Skeletal muscle cell (primary cell): ENCODE data around the gene TULP4.
"Not testable (repeated sequence)": the region's sequence is repeated elsewhere in the genome, so short reads cannot be mapped to it uniquely, and the experiment has no call there.

Source experiments
- DNase-seq: peaks from one replicate; pipeline ENCODE4 v3.0.0-alpha.2; 2010; ENCODE audit warnings: low read depth
- H3K4me3 ChIP-seq: 2 replicates; pipeline ENCODE4 v1.5.1; 2011; ENCODE audit warnings: low read depth, mild to moderate bottlenecking, control low read depth, low read length, moderate library complexity

Gene TULP4

DNA sequence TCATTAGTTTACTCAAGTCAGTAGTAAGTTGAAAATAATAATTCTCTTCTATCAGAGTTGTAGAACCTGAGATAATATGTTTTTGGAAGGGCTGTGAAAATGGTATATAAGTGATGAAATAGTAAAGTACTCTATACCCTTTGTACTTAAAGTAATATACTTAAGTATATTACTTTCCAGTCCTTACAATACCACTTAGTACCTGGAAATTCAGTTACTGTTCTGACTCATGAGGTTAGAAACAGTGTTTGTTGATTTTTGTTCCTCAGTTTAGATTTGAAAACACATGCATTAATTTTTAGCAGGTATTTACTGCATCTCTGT lies 10.1 kb downstream of the TULP4 start:
- DNase-seq = no peak
- no peak overlapping the region for H3K4me3 ChIP-seq

DNA sequence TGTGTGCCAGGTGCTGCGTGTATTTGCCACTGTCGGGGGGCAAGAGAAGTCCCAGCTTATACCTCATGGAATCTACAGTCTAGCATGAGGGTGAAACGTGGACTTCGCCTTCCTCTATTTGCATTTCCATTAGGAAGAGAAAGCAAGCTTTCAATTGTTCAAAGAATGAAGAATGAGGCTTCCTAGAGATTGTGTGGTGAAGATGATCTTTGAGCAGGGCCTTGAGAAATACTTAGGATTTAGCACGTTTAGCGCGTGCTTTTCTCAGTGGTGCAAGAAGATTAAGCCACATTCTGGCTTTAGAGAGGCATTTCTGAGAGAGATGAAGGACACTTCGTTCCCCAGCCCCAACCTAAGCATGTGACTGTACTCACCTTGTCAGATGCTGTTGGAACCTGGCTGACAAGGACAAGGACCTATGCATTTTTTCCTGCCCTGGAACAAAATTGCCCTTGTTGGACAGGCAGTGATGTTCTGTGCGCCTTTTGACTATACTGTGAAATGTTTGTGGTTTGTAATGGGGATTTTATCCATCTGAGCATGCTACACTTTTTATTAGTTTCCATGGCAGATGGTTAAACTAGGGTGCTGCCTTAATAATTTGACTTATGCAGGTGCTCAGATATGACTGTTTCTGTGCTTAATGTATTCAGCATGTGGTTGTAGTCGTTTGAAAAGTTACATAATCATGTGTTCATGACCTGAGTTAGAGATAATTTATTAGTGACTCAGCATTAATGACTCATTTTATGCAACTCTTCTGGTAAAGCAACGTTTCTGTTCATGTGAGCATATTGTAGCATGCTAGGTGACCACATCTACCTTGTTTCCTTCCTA lies 10.7 kb downstream of the TULP4 start:
- peak; percentile 15 for DNase-seq
- no peak overlapping the region for H3K4me3 ChIP-seq

DNA sequence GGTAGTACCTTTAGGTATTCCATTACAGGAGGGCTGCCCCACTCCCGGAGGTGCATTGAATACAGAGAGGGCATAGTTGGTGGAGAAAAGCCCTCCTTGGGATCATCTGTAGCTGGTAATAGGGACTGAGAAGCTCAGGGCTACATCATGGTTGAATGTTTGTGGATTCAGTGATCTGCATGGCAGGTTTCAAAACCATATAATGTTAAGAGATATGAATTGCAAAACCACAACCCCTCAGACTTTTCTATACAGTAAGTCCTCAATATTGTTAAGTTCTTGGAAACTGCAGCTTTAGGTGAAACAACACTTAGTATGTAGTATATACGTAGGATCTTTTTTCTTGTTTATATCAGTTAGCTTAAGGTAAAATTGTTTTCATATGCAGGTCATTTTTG lies 11.3 kb downstream of the TULP4 start:
- no peak overlapping the region for H3K4me3 ChIP-seq
- DNase-seq = no peak

DNA sequence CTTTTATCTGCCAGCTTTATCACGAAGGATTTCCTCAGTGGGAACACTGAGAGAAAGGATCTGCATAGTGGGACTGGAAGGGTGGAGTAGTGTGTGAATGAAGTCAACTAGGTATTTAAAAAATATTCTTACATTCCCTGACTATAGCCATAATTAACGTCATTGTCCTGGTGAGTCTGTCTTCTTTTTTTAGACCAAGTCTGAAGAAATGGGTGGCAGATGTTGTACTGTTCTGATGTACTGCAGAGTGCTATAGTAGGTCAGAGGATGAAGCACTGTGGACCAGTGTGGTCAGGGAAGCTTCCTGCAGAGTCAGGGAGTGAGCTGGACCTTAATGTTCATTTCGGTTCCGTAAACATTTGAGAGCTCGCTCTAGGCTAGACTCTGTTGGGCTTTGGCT lies 11.9 kb downstream of the TULP4 start:
- DNase-seq = peak; percentile 7
- no peak overlapping the region for H3K4me3 ChIP-seq

DNA sequence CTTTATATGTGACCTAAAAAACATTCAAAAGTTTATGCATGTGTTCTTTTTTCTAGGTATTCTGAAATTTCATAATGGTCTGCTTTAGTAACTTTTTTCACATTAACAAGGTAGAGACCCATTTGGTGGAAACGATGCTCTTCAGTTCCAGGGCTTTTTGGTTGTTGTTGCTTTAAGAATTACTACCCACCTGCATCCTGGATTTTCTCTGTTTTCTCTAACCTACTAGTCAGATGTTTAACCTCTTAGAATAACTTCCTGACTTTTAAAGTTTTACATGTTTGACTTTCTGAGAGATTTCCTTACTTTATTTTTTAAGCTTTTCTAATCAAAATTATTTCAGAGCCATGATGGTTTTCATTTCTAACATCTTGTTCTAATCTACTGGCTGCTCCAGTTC lies 14.9 kb downstream of the TULP4 start:
- no peak overlapping the region for H3K4me3 ChIP-seq
- no peak for DNase-seq

DNA sequence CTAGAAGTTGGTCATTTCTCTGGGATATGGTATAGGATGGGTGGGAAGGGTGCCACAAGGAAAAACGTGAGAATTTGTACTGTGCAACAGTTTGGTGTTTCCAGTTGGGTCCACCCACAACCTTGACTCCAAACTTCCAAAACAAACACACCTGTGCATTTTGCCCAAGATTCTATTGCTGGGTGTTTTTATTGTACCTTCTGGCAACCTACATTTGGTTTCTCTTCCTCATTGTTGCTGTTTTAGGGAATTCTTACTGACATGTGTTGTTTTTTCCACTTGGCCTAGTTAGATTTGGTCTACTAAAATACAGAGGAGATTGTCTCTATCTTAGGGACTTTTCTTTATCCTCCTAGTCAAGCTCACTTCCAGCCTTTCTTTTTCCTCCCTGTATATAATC lies 16.7 kb downstream of the TULP4 start:
- DNase-seq = no peak
- H3K4me3 ChIP-seq = no peak overlapping the region

DNA sequence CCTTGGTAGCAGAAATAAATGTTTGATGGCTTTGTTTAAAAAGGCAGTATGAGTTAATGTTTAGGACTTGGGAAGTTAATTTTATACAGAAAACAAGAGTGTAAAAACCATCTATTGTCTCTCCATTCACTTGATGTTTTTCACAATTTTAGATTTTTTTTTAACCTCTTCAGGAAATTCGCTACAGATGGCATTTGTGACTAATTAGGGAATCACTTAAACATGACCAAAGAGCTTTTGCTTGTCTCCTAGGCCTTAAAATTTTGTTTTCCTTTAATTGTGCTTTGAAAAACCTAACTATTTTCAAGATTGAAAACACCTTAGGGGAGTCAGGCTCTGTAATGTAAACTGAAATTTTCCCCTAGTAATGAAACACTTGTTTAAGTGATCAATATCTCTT lies 17.3 kb downstream of the TULP4 start:
- DNase-seq = no peak
- H3K4me3 ChIP-seq = no peak overlapping the region

DNA sequence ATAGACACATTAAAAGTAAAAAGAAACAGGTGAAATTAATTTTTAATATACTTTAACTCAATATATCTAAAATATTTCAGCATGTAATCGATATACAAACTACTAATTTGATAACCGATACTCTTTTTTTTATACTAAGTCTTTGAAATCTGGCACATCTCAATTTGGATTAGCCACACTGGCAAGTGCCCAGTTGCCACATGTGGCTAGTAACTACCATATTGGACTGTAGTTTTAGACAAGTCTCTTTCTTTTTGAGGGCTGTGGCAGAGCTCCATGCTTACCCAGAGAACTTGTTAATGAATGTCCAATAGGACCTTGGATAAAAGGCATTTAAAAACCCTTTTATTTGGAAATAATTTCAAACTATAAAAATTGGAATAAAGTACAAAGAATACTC lies 17.8 kb downstream of the TULP4 start:
- DNase-seq = no peak
- no peak overlapping the region for H3K4me3 ChIP-seq

DNA sequence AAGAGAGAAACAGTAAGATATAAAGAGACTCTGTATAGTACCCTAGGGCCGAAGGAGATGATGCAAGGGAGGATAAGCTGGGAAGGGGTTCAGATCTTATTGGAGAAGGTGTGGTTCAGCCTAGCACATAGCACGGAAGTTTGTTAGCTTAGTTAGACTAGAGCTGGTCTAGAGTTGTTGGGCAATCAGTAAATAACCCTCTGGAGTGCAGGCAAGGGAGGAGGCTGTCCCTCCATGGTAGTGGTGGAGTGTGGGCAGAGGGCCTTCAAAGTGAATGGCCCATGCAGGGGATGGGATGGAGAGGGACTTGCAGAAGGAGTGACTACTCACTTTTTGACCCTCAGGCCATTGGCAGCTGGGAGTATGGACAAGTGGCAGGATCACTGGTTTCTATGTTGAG lies 20.0 kb downstream of the TULP4 start:
- no peak for DNase-seq
- H3K4me3 ChIP-seq = no peak overlapping the region

DNA sequence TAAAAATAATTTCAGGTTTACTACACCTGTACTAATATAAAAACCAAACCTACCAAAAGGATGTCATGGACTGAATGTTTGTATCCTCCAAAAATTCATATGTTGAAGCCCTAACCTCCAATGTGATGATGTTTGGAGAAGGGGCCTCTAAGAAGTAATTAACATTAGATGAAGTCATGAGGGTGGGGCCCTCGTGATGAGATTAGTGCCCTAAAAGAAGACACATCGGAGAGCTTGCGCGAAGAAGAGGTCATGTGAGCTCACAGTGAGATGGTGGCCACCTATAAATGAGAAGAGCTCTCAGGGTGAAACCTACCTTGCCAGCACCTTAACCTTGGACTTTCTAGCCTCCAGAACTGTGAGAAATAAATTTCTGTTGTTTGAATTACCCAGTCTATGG lies 20.8 kb downstream of the TULP4 start:
- DNase-seq = no peak
- no peak overlapping the region for H3K4me3 ChIP-seq

DNA sequence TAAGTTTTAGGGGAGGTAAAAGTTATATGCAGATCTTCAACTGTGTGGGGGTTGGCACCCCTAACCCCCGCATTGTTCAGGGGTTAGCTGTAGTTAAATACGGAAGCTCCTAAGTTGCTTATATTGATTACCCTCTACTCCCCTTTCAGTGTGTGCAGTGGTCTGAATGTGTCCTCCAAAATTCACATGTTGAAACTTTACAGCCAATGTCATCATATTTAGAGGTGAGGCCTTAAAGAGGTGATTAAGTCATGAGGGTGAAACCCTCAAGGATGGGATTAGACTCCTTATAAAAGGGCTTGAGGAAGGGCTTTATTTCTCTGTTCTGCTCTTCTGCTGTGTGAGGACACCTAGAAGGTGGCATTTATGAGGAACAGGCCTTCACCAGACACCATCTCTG lies 22.3 kb downstream of the TULP4 start:
- no peak overlapping the region for H3K4me3 ChIP-seq
- DNase-seq = no peak

DNA sequence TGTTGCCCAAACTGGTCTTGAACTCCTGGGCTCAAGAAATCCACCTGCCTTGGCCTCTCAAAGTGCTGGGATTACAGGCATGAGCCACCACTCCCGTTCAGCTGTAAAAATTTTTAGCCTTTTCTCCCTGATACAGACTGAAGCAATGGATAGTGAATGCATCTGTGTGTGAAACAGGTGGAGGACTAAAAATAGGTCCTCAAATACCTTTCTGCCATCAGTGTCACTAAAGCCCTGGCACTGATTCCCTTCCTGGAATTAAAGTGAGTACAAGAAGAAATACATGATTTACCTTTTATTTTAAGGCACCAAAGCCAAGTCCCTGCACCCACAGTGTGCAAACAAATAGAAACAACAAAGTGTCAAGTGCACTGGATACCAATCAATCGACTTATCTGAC lies 25.1 kb downstream of the TULP4 start:
- DNase-seq = no peak
- H3K4me3 ChIP-seq = no peak overlapping the region

DNA sequence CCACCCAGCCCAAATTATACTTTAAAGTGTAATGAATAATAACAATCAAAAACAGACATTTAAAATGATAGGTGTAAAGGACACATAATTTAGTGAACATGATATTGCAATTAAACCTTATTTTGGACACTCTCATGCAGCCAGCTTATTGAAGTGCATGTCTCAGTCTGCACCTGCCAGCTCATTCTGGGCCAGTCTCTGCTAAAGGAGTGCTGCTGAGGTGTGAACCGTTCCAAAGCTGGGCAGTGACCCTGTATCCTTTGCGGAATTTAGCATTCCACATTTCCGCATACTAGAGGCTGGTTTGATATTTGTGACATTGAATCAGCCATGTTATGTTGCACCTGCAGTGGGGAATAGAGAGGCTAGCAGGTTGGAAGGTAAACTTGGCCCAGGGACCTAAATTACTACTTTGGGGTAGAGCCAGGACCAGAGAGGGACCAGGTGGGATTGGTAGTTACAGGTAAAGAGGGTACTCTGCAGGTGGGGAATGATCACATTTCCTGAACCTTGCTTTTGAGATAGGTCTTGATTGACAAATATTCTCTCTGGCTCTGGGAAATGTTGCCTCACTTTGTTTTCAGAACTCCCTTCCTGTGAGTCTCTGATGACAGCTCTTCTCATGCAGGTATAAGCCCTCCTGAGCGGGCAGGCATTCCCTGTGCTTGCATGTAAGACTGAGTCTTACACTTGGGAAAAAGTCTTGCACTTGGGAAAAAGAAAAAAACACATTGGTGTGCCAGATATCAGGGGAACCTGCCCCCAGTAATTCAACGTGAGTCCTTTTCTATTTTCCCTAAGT lies 26.2 kb downstream of the TULP4 start:
- no peak for DNase-seq

DNA sequence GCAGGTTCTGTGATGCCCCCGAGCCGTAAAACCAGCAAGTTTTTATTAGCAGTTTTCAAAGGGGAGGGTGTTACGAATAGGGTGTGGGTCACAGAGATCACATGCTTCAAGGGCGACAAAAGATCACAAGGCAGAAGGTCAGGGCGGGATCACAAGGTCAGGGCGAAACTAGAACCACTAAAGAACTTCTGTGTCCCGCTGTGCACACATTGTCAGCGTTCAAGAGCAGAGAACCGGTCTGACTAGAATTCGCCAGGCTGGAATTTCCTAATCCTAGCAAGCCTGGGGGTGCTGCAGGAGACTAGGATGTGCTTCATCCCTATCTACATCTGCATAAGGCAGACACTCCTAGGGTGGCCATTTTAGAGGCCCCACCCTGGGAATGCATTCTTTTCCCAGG lies 26.9 kb downstream of the TULP4 start:
- not testable (repeated sequence) for H3K4me3 ChIP-seq, DNase-seq

More for the DNA sequence above, 26.2 kb downstream of the TULP4 start:
- H3K4me3 ChIP-seq = no peak overlapping the region

DNA sequence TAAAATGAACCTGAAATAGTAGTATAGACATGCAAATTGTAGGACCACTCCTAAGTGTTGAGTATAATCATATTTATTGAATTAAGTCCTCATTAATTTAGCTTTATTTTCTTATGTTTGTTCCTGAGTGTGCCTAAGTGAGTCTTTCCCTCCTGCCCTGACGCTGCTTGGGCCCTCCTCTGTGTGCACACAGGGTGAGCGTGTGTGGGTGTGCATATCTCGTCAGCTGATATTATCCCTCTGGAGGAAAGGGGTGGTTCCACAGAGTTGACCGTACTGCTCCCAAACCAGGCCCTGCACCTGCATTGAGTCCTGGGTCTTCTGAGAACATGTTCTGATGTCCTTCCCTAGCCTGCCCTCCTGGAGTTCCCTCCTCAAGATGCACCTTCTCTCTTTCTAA lies 28.0 kb downstream of the TULP4 start:
- no peak overlapping the region for H3K4me3 ChIP-seq
- DNase-seq = no peak

DNA sequence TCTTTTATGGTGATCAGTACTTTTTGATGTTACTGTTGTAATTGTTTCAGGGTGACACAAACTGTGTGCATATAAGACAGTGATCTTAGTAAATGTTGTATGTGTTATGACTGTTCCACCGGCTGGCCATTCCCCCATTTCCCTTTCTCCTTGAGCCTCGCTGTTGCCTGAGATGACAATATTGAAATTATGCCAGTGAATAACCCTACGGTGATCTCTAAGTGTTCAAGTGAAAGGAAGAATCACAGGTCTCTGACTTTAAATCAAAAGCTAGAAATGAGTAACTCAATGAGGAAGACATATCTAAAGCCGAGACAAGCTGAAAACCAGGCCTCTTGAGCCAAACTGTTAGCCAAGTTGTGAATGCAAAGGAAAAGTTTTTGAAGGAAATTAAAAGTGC lies 32.3 kb downstream of the TULP4 start:
- H3K4me3 ChIP-seq = no peak overlapping the region
- DNase-seq = no peak

DNA sequence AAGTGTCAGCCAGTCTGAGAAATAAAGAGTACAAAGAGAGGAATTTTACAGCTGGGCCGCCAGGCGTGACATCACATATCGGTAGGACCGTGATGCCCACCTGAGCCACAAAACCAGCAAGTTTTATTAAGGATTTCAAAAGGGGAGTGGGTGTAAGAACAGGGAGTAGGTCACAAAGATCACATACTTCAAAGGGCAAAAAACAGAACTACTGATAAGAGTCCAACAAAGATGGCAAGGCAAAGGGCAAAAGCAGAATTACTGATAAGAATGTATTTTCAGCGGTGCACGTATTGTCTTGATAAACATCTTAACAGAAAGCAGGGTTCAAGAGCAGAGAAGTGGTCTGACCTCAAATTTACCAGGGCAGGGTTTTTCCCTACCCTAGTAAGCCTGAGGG lies 33.2 kb downstream of the TULP4 start:
- not testable (repeated sequence) for DNase-seq, H3K4me3 ChIP-seq

DNA sequence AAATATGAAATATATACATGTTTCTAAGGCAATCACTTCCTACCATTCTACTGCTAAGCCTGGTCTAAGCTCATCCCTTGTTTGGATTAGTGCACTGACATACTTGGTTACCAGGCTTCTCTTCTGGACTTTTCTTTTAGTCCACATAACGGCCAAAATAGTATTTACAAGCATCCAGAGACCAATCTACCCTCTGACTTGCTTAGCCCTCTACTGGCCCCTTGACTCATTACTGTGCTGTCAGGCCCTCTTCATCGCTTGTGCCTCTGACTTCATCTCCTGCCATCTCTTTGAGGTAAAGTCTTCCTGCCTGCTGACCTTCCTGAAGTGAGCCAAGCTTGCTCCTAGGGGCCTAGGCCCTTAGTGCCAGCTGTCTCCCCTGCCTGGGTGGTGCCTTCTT lies 35.1 kb downstream of the TULP4 start:
- DNase-seq = no peak
- no peak overlapping the region for H3K4me3 ChIP-seq

DNA sequence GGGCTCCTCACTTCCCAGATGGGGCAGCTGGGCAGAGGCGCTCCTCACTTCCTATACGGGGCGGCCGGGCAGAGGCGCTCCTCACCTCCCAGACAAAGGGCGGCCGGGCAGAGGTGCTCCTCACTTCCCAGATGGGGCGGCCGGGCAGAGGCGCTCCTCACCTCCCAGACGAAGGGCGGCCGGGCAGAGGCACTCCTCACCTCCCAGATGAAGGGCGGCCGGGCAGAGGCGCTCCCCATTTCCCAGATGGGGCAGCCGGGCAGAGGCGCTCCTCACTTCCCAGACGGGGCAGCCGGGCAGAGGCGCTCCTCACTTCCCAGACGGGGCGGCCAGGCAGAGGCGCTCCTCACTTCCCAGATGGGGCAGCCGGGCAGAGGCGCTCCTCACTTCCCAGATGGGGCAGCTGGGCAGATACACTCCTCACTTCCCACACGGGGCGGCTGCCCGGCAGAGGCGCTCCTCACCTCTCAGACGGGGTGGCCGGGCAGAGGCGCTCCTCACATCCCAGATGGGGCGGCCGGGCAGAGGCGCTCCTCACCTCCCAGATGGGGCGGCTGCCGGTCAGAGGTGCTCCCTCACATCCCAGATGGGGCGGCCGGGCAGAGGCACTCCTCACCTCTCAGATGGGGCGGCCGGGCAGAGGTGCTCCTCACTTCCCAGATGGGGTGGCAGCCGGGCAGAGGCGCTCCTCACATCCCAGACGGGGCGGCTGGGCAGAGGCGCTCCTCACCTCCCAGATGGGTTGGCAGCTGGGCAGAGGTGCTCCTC lies 36.7 kb downstream of the TULP4 start:
- DNase-seq, H3K4me3 ChIP-seq: not testable (repeated sequence)

DNA sequence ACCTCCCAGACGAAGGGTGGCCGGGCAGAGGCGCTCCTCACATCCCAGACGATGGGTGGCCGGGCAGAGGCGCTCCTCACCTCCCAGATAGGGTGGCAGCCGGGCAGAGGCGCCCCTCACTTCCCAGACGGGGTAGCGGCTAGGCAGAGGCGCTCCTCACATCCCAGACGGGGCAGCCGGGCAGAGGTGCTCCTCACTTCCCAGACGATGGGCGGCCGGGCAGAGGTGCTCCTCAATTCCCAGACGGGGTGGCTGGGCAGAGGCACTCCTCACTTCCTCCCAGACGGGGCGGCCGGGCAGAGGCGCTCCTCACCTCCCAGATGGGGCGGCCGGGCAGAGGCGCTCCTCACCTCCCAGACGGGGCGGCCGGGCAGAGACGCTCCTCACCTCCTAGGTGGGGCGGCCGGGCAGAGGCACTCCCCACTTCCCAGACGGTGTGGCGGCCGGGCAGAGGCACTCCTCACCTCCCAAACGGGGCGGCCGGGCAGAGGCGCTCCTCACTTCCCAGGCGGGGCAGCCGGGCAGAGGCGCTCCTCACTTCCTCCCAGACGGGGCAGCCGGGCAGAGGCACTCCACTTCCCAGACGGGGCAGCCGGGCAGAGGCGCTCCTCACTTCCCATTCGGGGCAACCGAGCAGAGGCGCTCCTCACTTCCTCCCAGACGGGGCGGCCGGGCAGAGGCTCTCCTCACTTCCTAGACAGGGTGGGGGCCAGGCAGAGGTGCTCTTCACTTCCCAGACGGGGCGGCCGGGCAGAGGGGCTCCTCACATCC lies 37.4 kb downstream of the TULP4 start:
- DNase-seq, H3K4me3 ChIP-seq: not testable (repeated sequence)
